IPS-NIHi7 (cell line): ENCODE results near the gene EED.
"Not testable (repeated sequence)": the region's sequence is repeated elsewhere in the genome, so short reads cannot be mapped to it uniquely, and the experiment has no call there.

ENCODE experiments used
- DNase-seq: peaks from one replicate; pipeline ENCODE4 v3.0.0; 2012; ENCODE audit warnings: mixed read lengths; ENCODE audit errors: extremely low spot score

EED gene

DNA sequence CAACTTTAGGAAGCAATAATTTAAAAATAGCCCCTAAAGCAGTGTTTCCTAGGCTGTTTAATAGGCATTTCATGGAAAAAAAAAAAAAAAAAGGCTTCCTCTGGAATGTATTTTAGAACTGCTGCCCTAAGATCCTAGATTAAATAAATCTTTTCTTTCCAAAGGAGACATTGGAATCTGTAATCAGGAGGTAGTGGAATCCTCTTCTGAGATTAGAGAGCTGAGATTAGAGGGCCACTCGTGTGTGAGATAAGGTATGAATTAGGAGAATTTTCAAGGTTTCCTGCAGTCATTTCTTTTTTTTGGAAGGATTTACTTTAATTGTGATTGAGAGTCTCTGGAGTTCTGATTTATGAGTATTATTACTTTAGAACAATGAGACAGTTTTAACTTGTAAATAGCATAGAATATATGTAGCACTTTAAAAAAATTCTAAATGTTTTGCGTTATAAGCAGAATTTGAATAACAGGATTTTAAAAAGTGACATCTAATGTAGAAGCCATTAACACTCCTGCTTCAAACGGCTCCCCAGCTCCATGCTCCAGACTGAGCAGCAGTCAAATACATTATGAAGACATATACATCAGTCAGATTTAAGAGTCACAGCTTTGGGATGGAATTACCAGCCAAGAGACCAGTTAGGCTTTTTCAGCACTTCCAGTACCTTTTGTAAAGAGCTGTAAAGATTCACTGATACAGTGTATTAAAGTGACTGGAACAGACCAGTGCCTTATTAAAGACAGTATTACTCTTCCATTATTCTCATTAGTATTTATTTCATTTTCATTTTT, 5.0 kb downstream of the EED start:
- no peak for DNase-seq

DNA sequence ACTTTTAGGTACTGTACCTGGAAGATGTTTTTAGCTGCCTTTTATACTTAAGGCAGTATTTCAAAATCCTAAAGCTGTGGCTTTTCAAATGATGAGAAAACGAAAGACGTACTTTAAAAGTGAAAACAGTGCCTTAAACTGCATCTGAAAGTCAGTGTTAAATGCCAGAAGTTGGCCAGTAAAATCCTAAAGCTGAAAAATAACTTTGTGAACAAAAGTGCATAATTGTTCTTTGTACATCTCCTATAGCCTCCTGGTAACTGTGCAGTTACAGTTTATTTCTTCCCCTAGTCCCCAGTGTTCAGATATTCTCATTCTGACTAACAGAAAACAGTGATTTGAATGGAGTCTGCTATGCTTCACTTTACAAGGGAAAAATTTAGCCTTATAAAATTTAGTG, 6.8 kb downstream of the EED start:
- DNase-seq: no peak

DNA sequence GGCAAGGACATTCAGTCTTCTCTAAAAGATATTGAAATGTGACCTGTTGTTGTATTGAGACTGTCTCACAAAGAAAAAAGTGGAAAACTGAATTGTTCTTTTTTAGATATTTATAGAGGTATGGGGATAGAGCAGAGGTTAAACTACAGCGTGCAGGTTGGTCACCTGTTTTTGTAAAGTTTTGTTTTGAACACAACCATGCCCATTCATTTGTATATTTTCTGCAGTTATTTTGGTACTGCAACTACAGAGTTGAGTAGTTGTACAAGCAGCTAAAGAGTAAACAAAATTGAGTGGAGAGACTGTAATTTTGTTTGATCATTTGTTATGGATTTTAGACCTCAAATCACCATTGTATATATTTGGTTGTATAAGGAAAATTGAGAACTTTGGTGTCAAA, 11.3 kb downstream of the EED start:
- DNase-seq: no peak

DNA sequence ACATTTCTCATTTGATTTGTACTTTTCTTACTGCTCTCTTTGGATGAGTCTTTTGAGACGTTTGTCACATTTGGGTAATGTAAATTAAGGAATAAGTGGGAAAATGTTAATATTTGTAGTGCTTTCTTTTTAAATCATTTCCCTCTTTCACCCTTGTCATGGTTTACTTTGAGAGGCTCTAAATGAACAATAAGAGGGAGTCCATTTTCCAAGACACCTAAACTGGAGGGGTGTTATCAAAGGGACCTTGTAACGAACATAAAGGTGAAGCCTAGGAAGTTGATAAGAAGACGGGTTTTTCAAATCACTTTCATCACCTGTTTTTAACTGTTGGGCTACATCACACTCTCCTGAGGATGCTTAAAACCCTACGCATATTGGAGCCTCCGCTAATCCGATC, 12.1 kb downstream of the EED start:
- DNase-seq: no peak

DNA sequence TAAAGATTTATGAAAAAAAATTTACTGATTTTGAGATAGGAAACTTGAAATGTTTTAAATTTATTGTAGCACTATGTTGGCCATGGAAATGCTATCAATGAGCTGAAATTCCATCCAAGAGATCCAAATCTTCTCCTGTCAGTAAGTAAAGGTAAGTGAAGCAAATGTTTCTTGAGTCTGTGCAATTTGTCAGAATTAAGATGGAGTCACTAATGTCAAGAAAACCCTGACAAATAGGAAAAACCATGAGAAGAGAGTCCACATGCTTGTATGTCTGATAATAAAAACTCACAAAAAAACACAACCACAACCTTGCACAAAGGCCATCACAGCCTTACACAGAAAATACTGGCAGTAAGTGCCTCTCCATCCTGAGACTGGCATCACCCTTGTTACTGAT, 12.9 kb downstream of the EED start:
- DNase-seq: no peak

DNA sequence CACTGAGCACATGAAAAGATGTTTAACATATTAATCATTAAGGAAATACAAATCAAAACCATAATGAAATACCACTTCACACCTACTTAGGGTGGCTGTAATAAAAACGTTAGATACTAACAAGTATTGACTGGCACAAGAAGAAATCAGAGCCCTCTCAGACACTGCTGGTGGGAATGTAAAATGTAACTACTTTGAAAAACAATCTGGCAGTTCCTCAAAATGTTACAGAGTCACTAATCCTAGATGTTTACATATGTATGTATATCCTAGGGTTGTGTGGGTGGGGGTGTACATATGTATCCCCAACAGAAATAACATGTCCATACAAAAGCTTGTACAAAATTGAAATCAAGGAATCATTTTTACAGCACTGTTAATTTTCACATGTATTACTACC, 15.2 kb downstream of the EED start:
- DNase-seq: no peak

DNA sequence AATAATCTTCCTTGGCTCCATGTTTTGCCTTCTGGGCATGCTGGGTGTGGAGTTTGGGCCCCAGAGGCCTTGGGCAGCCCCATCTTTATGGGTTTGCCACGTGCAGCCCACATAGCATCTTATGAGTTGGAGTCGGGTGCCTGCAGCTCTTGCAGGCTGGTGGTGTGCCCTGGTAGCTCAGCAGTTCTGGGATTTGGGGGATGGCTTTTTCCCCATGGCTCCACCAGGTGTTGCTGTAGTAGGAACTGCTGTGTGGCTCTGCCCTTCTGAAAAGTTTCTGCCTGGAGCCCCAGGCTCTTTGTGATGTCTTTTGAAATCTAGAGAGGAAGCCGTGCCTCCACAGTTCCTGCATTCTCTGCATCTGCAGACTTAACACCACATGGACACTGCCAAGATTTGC, 16.8 kb downstream of the EED start:
- DNase-seq: peak; percentile 18

DNA sequence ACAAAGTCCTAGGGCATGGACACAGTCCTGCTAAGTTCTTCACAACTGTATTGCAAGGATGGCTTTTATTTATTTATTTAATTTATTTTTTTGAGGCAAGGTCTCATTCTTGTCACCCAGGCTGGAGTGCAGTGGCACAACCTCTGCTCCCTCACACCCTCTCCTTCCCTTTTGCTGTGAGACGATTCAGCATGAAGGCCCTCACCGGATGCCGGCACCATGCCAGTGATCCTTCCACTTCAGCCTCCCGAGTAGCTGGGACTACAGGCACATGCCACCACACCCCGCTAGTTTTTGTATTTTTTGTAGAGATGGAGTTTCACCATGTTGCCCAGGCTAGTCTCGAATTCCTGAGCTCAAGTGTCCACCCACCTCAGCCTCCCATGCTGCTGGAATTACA, 17.8 kb downstream of the EED start:
- DNase-seq: no peak

DNA sequence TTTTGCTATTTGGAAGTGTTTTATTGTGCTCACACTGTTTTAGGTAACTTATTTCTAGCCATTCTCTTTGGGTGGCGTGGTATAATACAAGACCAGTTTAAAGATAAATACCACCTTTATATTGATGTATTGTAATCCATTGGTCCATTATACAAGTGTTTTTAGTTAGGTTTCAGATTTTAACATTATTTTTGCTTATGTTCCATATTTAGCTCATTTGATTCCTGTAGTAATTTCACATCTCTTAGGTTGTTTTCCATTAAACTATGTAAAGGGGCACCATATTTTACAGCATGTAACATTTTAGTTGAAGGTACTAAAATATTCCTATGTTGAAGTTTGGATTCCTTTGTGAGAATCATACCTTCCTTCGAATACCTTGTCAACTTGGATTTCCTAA, 20.1 kb downstream of the EED start:
- no peak for DNase-seq

DNA sequence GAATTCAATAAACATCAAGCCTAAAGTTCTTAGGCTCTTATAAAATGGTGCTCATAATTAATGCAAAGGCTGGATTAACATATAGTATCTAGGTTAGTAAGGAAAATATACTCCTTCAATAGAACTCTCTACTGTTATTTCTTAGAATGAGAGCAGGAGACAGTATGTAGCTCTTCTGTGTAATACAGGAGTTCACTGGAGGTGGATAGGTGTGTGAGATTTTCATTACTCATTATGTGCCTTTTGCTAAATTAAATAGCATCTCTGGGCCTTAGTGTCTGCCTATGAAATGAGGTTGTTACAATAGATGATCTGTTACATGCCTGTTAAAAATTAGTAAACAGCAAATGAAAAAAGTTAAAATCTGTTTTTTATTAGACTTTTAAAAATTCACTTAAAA, 20.6 kb downstream of the EED start:
- DNase-seq: no peak

DNA sequence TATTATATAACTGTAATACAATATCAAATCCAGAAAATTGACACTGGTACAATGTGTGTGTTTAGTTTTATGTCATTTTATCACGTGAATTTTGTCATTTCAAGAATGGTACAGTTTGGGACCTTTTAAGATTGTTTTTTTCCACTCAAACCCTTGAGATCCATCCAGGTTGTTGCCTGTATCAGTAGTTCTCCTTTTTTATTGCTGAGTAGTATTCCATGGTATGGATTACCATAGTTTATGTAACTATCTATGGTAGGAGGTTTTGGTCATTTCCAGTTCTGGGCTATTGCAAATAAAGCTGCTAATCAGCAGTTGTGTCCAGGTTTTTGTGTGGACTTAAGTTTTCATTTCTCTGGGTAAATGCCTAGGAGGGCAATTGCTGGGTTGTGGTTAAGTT, 25.1 kb downstream of the EED start:
- no peak for DNase-seq

DNA sequence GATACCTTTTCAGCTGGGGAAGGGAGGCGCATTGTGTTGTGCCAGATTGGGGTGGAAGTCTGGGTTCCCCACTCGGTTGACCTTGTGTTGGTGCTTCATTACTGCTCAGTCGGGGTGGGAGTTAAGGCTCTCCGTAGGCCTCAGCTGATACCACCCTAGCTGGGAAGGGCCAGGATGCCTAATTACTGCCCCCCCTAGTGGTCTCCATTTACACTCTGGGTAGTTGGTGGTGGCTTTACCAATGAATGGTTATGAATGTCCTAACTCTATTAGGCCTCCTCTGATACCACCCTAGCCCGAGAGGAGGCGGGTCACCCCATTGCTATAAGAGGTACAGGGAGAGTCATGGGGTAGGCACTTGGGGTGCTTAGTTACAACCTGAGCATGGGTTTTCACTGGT, 29.9 kb downstream of the EED start:
- peak; percentile 75 for DNase-seq

DNA sequence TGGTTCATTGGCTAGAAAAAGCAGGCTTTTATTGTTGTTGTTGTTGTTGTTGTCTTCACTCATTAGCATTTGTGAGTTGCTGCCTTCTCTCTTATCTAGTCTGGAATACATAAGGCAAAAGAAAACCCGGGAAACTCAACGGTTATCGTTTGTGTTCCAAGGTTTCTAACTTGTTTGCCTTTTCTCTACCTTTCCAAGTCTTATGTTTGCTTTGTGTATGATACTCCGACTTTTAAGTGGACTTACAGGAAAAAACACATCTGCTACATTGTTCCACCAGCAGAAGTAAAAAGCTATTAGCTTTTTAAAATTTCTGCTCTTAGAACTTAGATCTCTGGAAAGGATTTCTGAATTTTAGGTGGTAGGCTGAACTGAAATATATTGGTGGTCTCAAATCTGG, 30.4 kb downstream of the EED start:
- DNase-seq: no peak

DNA sequence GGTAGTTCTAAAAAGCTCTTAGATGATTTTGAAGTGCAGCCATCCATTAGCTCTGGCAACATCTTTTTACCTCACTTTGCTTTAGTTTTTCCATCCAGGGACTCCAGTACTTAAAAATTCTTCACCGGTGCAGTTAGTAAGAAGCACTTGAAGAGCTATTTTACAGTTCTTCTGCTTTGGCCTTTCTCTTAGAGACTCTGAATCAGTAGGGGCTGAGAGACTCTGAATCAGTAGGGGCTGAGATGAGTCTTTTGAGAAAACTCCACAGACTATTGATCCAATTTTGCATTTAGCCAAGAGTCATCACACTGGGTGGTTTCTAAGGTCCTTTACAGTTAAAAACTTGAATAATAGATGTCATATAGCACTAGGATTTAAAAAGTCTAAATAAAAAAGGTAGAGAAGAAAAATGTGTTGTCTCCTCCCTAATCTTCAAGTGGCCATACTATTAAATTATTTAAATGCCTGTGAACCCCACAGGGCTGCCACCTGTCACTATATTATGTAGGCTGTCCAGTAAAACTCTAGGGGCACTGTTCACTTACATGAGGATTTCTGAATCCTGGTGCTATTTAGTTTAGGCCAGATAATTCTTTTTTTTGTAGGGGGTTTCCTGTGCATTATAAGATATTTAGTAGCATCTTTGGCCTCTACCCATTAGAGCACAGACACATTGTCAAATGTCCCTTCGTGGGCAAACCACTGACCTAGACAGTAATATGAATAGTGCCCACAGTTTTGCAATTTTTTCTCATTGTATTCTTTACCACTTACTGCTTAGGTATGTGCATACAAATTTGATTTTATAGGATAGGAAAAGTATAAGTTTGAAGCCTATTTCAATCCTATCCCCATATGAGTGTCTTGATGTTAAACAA, 31.2 kb downstream of the EED start:
- DNase-seq: no peak

DNA sequence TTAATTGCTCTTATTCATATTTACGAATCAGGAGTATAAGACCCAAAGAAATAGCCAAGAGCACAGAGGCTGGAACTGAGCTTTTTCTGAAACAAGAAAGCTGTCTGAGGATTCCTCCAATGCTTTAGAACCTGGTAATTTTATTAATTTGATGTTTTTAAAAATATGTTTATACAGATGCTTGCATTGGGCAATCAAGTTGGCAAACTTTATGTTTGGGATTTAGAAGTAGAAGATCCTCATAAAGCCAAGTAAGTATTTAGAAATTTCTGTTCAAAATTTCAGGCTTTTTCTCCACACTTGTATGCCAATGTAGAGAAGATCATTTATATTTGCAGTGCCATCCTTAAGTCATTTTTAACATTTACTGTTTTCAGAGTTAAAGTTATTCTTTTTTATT, 33.2 kb downstream of the EED start:
- no peak for DNase-seq

DNA sequence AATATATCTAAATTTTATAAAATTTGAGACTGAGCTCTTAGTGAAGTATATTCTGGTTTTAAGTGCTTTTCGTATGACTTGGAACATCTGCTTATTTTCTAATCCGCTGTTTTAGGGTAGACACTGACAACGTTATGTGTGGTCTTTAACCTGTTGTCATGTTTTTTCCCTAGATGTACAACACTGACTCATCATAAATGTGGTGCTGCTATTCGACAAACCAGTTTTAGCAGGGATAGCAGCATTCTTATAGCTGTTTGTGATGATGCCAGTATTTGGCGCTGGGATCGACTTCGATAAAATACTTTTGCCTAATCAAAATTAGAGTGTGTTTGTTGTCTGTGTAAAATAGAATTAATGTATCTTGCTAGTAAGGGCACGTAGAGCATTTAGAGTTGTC, 33.7 kb downstream of the EED start:
- no peak for DNase-seq

DNA sequence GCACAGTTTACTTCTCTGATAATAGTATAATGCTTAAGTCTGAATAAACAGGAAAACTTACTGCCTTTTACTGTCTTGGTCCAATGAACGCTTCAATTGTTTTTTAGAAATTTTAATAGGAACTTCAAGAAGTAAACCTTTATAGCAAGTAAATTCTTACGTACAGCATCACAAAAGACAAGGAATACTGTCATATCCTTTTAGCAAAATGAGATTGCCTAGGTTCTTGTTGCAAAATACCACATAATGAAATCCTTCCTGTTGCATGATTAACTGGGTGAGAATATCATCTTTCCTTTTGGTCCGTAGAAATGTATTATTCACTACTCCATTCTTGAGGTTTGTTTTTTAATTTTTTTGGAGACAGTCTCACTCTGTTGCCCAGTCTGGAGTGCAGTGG, 35.2 kb downstream of the EED start:
- DNase-seq: no peak

DNA sequence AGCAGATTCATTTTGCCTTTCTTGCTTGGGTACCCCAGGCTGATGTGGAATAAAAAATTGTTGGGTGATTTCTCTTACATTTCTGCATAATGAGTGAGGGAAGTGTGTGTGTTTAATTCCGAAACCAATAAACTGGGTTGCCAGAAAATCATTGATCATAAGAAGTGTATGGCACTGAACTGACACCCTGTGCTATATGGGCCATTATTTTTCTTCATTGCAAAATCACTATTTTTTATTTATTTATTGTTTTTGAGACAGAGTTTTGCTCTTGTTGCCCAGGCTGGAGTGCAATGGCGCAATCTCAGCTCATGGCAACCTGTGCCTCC, 42.9 kb downstream of the EED start:
- no peak for DNase-seq

DNA sequence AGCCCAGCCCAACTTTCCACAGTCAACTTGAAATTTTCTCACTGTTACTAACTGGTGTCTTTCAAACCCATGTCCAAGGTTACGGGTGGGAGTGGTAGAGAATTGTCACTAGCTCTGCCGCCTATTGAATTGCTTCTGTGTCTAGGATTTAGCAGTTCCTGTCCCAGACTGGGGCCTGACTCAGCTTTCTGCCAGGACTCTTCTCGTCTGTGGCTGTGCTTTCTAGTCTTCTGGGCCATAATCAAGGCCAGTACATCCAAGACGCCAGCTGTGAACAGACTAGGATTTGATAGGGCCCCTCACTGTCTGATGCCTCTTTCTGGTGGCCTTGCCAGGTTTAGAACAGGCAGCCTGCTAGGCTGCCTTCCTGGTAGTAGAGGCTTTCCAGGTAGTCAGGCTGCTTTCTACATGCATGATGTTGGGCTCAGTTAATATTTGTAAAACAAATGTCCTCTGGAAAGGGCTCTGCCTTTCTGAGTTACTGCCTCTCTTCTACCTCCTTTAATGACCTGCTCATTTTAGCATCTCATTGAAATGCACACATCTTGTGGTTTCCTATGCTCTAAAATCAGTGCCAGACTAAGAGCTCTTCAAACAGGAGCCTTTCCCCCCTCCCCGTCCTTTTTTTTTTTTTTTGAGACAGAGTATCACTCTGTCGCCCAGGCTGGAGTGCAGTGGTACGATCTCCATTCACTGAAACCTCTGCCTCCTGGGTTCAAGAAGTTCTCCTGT, 44.4 kb downstream of the EED start:
- no peak for DNase-seq

DNA sequence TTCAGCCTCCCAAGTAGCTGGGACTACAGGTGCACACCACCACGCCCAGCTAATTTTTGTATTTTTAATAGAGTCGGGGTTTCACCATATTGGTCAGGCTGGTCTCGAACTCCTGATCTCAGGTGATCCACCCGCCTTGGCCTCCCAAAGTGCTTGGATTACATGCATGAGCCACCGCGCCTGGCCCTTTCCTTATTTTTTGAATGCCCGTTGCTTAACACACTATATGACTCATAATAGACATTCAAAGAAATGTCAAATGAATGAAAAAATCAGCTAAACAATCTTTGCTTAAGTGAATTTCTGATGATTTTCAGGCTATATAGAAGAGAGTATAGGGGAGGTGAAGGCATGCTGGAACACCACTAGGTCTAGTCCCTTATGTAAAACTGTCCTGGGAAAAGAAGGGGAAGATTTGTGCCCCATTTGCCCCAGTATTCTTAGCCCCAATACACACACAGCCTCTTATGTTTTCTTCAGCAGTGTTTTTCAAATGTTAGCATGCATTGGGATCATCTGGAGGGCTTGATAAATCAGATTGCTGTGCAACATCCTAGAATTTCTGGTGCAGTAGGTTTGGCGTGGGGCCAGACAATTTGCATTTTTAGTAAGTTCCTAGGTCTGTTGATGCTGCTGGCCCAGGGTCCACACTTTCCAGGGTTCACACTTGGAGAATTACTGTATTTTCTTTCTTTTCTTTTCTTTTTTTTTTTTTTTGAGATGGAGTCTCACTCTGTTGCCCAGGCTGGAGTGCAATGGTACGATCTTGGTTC, 45.1 kb downstream of the EED start:
- not testable (repeated sequence) for DNase-seq

DNA sequence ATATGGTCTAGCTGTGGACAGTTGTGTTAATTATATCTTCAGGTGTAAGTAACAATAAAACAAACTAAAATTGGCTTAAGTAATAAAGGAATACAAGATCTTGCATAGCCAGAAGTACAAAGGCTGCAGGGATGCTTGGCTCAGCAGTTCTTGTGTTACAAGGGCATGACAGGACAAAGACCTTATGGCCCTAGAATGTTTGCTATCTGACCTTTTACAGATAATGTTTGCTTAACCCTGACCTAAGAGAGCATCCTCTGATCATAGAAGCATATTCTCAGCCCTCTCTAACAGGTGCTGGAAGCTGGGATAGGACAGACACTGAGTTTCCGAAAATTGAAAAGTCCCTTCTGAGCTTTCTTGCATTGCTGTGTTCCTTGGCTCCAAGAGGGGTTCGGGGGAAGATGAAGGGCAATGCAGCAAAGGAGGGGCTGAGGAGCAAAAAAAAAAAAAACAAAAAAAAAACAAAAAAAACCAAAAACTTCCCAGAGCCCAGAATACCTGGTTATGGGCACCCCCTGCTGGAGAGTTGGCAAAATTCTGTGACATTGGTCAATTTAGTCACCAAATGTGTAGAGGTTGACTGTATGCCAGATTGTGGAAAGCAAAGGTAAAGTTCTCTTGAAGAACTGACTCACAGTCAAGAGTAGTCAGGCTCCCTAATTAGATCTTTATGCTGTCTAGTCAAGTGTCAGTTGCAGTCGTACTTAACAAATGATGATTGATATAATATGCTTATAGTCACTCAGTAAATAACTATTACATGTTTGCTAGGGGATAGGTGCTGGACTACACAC, 47.1 kb downstream of the EED start:
- peak; percentile 64 for DNase-seq
